Hindlimb muscle (tissue), 1 donor: Measurements from ENCODE around the gene MAD1L1. TPM values are rescaled to one million over a fixed set of nuclear protein-coding genes. Genes with fewer than 3 reads are reported as not detected.

Experiments used
- DNase-seq: peaks from one replicate; pipeline ENCODE4 v3.0.0-alpha.2; 2013
- polyA plus RNA-seq: library from polyadenylated mRNA; unstranded; fragments of 120-200 nt; gene quantifications from one replicate; pipeline ENCODE4 v1.2.1, GENCODE V29; 2013; ENCODE audit not compliant: insufficient read length

MAD1L1 gene
- polyA plus RNA-seq, 1 donor = 27.6 TPM

DNA sequence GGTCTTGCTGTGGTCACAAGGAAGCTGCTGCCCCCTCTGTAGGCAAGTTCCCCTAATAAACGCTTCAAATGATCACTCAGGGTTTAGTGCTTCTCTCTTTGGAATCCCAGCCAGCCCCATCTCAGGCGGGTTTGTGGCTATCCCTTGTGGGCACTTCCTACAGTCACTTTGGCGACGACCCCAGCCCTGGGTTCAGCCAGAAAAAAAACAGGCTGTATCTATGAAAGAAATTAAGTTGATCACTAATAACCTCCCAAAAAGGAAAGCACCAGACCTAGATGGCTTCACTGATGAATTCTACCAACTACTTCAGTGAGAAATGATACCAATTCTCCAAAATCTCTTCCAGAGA is 208.2 kb downstream of the MAD1L1 start:
- DNase-seq = no peak

DNA sequence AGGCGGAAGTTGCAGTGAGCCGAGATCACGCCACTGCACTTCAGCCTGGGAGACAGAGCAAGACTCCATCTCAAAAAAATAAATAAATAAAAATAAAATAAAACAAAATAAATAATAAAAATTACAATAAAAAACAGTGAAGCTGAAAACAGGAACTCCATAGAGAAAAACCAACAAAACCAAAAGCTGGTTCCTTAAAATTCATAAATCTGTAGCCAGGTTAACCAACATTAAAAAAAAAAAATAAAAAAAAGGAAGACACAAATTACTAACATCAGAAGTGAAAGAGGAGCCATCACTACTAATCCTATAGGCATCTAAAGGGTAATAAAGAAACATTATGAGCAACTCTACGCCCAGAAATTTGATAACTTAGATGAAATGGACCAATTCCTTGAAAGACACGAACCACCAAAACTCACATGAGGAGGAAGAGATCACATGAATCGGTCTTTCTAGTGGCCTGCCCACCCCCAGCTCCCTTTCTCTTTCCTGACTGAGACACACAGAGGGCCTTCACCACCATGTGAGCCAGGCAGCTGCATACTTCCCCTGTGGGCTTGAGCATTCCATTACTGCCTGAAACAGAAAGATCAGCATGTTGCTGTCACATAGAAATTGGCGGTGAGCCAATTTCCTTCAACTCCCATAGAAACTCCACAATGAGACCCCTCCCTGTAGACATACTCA is 208.7 kb downstream of the MAD1L1 start:
- no peak for DNase-seq

DNA sequence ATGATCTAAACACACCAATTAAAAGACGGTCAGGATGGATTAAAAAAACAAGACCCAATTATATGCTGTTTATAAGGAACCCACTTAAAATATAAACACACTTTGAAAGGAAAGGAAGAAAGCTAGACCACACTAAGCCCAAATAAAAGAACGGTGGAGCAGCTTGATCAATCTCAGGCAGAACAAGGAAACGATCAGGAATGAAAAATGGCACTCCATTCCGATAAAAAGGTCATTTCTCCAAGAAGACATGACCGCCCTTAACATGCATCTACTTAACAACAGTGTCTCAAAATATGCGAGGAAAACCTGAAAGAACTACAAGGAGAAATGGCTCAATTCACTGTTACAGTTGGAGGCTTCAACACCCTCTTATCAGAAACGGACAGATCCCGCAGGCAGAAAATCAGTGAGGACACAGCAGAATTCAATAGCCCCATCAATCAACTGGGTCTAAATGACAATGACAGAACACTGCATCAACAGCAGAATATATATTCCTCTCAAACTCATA is 210.0 kb downstream of the MAD1L1 start:
- DNase-seq = no peak

DNA sequence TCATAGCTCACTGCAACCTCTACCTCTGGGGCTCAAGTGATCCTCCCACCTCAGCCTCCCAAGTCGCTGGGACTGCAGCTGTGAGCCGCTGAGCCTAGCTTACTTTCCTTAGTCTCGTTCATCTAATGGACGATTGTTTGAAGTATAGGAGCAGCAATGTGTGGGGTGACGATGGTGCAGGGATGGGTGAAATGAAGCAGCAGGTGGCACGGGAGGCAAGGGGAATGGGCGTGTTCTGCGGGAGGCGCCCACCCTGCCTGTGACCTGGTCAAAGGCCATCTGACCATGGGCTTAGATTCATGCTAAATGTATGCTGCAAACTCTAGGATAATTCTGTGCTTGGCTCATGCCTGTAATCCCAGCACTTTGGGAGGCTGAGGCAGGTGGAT is 210.7 kb downstream of the MAD1L1 start:
- no peak for DNase-seq

DNA sequence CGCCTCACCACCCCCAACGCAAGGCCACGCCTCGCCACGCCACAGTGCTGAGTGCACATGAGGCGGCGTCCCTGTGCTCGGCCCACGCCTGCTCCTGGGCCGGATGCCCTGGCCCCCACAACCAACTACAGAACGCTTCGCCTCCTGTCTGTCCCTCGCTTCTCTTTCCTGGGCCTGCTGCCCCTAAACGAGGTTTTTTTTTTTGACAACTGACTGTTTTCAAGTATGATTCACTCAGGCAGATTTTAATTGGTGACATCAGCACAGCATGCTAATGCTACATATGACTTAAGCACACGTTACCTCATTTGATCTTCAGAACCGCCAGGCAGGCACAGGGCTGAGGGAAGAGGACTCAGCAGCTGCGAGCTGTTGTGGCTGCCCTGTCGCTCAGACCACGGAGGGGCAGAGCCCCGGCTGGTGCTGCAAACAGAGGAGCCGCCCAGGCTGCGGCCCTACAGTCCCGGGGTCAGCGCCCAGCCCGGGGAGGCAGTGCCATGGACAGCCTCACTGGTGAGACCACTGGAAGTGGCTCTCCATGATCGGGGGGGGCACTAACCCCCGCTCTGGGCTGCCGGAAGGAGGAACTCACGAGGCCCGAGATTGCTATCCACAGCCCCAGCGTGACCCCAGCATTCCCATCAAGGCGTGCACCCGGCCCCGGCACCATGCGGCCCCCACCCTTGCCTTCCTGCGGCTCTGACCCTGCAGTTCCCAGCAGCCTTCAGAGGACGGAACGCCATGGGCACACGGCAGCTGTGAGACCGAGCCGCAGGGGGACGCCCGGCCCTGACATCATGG is 212.8 kb downstream of the MAD1L1 start:
- DNase-seq = peak; percentile 60

DNA sequence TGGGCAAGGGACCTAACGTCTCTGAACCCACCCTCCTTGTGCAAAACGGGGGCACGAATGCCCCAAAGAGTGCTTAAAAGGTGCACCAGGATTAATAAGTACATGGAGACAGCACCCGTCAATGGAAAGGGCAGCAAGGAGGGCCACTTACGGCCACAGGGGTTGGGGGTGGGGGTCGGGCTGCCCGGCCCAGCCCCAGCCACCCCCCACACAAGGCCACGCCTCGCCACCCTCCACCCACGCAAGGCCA is 213.4 kb downstream of the MAD1L1 start:
- DNase-seq = no peak

DNA sequence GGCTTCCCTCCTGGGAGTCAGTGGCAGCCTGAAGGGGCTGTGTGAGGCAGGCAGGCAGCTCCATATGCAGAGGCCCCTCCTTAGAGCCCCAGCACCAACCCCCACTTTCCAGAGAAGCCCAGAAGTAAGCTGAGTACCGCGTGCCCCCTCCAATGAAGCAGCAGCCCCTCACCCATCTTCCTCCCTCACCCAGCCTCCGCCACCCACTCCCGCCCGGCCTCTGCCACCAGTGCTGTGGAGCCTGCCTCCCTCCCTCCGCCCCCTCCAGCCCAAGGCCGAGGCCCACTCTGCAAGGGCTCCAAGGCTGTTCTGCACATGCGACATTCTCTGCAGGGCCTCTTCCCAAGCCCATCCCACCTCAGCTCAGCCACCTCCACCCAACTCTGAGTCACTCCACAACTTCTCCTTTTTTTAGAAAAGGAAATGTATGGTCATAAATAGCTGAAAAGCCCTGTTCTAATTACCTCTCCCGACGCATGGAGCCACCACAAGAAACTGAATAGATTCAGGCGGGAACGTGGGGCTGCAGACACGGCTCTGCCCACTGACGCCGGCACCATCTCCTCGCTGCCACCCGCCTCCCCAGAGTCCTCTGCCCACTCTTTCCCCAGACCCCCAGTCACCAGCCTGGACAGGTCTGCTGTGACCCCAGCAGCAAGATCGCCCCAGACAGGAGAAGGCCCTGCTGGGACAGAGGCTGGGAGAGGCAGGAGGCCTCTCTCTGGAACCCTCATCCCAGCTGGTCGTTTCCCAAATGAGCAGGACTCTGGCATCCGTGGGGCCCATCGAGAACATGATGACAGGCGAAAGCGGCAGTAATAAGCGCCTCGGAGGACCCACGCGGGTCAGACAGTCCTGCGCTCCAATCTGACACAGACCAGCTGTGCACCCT is 213.9 kb downstream of the MAD1L1 start:
- peak; percentile 81 for DNase-seq

DNA sequence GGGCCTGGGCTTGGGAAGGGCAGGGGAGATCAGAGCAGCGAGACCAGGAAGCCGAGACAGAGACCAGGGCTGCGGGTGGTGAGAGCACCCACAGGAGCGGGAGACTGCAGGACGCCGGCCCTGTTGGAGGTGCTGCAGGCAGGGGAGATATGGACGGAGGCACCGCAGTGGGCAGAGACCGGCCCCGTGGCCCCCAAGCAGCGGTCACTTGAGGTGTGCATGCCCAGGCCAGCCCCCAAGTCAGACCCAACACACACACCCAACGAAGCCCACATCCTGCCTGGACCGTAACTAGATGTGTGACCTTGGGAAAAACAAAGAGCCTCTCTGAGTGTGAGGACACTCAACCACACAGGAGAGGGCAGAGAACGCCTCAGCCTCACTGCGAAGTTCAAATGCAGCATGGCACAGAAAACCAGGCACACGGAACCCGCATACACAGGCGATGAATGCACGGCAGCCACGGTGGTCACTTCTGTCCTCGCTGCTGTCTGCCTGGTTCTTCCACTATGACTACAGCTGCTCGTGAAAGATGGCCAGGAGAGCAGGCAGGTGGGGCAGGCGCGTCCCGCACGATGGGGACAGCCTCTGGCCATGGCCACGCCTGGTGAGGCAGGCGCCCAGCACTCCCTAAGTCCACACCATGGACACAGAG is 214.7 kb downstream of the MAD1L1 start:
- DNase-seq = no peak

DNA sequence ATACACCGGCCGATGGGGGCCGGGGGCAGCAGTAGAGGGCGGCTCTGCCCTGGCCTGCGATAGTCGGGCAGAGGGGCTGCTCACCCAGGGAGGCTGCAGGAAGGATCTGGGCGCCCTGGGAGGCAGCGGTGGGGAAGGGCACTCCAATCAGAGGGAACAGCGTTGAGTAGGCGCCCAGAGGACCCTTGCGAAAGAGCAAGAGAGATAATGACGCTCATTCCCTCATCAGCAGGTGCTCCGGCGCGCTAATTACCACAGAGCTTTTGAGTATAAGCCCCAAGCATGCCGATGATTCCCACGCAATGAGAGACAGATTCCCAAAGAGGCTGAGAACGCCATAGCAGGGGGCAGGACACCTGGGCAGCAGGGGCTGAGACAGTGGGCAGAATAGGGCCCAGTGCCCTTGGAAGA is 215.3 kb downstream of the MAD1L1 start:
- DNase-seq = no peak

DNA sequence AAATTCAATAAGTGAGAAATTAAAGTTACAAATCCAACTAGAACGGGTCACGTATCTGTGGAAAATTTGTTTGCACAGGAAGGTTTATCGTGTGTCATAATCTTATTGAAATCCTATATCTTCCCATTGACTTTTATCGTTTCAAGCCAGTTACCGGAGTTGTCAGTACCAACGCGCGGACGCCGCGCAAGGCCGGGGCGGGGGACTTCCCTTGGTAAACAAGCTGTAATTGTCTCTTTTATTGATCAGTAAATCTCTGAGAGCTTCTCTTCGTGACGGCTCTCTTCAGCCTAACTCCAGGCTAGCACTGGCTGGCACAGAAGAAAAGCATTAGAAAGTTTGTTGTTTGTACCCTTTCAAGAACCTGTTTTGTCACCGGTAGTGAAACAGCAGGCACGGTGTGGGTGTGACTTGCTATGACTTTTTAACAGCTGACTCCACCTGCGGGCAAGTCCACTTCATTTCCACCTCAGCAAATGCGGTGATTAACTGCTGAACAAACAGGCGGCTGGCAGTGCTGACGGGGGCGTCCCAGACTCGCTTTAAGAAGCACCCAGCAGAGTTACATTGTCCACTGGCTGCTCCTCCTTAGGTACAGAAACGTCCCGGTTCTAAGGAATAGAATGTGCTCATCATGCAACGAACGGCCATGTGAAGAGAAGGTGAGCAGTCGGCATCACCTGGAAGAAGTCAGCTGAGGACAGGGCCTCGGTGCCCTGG is 215.8 kb downstream of the MAD1L1 start:
- DNase-seq = no peak

DNA sequence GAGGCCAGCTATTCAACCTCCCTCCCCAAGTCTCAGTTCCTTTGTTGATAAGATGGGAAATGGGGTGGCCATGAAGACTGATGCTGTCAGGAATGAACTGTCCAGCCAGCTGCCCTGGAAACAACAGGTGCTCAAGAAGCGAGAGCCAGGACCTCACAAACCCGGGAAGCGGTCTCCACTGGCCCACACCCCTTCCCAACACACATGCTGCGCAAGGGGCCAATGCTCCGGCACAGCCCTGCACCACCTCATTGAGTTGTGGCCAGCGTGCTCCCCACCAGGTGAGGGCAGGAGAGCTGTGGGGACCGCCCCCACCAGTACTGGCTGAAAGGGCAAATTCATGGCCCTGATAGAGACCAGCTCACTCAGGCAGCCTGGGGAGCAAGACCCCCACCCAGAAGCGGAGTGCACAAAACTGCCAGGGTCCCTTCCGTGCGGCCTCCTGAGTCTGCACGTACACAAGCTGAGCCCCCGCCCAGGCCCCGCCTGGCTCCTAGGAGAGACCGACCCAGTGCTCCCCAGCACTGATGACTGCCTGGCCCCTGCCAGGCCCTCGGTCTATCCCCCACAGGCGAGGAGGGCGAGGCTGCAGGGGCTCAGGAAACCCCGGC is 216.6 kb downstream of the MAD1L1 start:
- no peak for DNase-seq

DNA sequence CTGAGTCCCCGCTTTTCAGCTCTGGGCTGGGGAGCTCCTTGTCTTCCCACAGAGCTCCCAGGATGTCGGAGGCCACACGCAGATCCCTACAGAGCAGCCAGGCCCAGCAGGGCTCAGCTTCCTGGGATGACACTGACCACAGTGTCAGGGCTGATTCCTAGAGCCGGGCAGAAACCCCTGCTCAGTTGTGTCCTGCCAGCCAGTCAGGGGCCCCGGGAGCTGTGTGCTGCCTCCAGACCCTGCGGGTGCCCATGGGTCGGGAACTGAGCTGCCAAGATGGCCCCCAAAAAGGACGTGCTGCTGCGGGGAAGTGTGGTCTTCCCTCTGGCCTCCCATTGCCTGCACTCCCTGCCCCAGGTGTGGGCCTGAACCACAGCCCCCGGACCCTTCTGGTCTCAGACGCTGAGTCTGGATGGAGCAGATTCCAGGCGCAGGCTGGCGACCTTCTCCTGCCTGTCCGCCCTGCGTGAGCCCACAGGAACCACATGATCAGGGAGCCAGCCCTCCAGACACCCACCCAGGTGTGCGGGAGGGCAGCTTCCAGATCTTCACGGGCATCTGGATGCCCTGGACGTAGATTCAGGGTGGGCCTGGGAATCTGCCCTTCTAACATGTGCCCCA is 217.4 kb downstream of the MAD1L1 start:
- DNase-seq = no peak

DNA sequence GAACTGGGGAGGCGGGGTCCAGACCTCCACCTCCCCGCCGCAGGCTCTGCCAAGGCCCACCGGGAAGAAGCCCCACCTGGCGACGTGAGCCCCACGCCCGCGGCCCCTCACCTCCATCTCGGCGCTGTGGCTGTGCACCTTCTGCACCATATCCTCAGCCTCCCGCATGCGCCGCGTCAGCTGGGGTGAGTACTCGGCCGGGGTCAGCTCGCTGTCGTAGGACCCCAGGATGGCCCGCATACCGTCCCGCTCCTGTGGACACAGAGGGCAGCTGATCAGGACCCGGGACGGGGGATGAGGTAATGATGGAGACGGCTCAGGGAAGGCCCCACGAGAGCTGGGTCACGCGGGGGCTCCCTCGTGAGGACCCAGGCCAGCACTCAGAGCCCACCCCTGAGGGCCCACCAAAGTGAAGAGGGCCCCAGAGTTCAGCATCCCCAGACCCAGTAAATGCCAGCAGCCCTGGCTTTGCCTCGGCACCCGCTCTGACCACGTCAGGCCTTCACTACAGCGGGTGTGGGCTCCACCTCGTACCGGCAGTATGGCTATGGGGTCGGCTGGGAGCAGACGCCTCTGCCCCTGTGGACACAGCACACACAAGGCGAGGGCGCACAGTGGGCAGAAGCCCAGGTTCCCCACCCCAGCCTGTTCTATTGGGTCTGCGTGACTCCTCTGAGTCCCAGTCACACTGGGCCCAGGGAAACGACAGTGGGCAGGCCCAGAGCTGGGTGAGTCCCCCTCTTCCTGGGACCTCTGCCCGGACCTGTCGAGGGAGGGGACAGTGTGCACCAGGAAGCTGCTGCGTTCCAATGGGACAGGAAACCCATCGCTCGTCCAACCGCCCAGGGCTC is 218.1 kb downstream of the MAD1L1 start:
- no peak for DNase-seq

DNA sequence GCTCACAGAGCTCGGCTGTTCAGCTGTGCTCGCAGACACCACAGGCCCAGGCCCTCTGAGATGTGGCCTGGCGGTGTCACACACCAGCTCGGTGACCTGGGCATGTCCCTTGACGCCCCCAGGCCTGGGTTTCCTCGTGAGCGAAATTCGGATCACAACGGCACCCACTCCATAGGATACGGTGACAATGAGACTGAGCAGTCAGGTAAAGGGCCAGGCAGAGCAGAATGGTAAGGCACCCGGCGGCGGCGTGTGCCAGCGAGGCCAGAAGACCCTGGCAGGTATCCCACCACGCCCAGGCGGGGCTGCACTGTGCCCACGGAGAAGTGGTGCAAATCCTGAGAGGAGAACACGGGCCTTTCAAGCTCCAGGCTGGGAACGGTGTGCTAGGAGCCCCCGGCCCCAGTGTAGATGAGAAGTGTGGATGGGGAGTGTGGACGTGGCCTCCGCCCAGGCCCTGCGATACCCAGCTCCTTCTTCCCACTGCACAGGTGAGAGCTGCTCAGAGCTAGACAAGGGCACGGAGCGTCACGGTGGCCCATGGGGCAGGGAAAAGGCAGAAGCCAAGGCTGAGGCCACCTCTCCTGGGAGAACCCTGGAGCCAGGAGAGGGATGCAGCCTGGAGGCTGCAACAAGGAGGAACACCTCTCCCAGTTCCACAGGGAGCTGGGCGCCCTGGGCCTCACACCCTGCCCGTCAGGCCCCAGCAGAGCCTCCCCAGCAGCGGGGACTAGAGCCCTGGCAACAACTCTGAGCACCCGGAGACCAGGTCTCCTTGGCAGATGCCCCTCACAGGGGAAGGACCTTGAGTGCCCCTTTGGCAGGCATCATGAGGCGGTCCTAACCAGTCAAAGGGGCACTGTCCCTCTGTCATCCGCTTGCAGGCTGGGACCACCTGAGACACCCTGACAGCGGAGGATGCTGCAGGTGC is 219.1 kb downstream of the MAD1L1 start:
- DNase-seq = no peak

DNA sequence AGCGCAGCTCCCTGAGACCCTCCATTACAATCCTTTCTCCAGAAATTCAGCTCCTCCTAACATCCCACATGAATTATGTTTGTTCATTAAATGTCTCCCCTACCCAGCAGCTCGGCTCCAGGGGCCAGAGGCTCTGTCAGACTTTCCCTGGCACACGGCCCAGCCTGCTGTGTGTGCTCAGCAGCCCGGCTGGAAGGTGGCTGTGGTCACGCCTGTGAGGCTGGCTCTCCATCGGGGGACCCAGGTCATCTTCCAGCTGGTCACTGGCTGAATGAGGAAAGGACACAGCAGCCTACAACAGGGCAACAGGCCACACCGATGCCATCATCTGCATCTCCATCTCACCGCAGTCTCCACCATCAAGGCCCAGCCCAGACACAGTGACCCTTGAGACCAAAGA is 219.8 kb downstream of the MAD1L1 start:
- DNase-seq = peak; percentile 79

DNA sequence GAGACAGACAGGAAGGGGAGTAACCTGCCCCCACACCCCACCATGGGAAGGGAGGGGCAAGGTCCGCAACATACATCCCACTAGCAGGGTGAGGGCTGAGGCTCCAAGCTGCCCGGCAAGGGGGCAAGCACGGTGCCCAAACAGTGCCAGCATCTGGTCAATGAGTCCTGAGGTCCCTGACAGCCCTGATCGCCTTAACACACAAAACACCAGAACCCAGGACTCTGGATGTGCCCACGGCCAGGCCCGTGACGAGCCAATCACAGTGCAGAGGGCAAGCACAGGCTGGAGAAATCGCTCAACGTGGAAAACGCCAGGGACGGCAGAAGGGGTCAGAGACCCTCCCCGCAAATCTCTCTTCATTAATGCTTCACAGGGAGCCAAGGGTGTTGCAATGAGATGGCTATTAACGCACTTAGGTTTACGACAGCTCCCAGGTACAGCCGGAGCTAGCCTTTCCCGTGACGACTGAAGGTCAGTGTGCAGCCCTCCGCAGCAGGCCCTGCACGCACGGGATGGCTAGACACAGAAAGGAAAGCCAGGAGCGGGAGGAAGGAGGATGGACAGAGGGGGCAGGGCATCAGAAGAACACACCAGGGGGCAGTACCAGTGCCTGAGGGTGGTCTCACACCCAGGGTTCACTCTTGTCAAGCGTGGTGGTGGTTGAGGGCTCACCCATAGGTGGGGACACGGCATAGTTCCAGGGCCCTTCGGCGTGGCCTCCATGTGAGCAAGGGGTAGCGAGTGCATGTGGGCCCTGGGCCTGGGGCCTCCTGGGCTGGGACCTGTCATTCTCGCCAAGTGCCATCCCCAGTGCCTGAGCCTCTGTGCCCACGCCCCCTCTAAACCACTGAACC is 220.5 kb downstream of the MAD1L1 start:
- DNase-seq = no peak

DNA sequence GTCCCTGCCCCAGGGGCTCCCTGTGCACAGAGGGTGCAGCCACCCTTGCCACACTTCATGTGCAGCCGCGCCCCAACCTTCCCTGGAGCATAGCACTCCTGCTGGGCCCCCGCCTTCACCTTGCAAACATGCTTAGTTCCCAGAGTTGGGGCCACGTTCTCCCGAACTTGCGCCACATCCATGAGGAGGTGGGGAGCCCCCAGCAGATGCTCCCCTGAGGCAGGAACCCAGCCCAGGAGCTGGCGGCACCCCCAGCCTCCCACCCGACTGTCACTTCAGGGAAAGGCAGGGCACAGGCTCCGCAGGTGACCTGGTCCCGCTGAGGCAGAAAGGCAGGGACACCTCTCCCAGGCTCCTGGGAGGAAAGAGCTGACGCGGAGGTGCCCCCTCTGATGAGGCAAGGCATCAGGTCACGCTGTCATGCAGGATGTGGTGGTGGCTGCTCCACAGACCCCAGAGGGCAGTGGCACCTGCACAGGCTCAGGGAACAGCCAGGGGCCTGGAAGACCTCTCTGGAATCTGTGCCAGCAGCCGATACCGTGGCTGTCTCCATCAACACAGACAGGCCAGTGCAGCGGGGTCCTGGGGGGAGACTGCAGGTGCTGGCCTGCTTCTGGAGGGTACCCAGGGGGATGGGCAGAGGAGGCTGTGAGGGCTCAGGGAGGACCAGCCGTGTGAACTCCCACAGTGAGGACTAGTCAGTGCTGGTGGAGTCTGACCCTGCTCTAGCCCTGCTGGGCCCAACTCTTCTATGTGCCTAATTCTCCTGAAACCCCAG is 221.3 kb downstream of the MAD1L1 start:
- no peak for DNase-seq
